HCT116 (cell line): ENCODE measurements around the gene MYO7A. TPM values are rescaled to one million over a fixed set of nuclear protein-coding genes. Genes with fewer than 3 reads are reported as not detected.

ENCODE experiments used
- ATAC-seq: fragments of 200-7000 bp; cut with Tn5 transposase; 2 replicates; pipeline ENCODE4 v1.9.1; 2020; ENCODE audit warnings: mild to moderate bottlenecking, moderate library complexity
- BruUV-seq: library from RNA; stranded (reverse); fragments of 400-500 nt; replicated peaks from 2 replicates; lab custom pipeline; 2021; lab: Mats Ljungman, UMichigan
- CTCF ChIA-PET: fragments of 300-600 bp; sonication (Branson Sonifier 250); formaldehyde crosslinking; loops from one replicate; lab custom pipeline; 2021; ENCODE audit warnings: antibody characterized with exemption; lab: Charles Lee
- POLR2A ChIA-PET: fragments of 300-600, 350-600 bp; sonication (Branson Sonifier 250); formaldehyde crosslinking; loops from one replicate; lab custom pipeline; 2021; ENCODE audit warnings: antibody characterized with exemption; lab: Charles Lee
- RAD21 ChIA-PET, 2 experiments: fragments of 300-600 bp; sonication (Branson Sonifier 250); formaldehyde crosslinking; loops; one replicate each; lab custom pipeline; 2023; ENCODE audit warnings: low total read pairs in 2 of 2; ENCODE audit not compliant: uncharacterized antibody in 2 of 2, unreplicated experiment in 2 of 2, low non-redundant PET in 1 of 2; lab: Charles Lee
- DNase-seq: peaks from one replicate; pipeline ENCODE4 v3.0.0-alpha.2; 2010; ENCODE audit warnings: low read depth, low spot score
- H2AFZ ChIP-seq: fragments of 200-600 bp; shearing (Covaris generic), sonication (generic); 2 replicates; pipeline ENCODE4 v1.6.1; 2017; ENCODE audit warnings: low read depth, mixed run types, mixed read lengths, antibody characterized with exemption, low read length; ENCODE audit not compliant: poor library complexity, severe bottlenecking
- H3K27ac ChIP-seq: 2 replicates; pipeline ENCODE4 v1.5.1; 2012; ENCODE audit warnings: low read depth, low read length
- H3K27me3 ChIP-seq: fragments of 200-600 bp; sonication (generic); 2 replicates; pipeline ENCODE4 v1.6.1; 2016; ENCODE audit warnings: mixed run types, low read length, mixed read lengths; ENCODE audit not compliant: insufficient read depth
- H3K36me3 ChIP-seq, 2 experiments: fragments of 200-500 bp in 1 of 2; fragments of 200-600 bp in 1 of 2; sonication (Bioruptor generic) in 1 of 2; sonication (generic) in 1 of 2; 2 replicates each; pipeline versions ENCODE4 v1.5.1 to v1.6.1; 2014 to 2016; ENCODE audit warnings: low read length in 2 of 2, inconsistent platforms in 1 of 2, mixed read lengths in 1 of 2, mixed run types in 1 of 2; ENCODE audit not compliant: insufficient read depth in 2 of 2, control insufficient read depth in 1 of 2
- H3K4me1 ChIP-seq, 2 experiments: fragments of 200-600 bp in 1 of 2; sonication (generic) in 1 of 2; 2 replicates each; pipeline versions ENCODE4 v1.5.1 to v1.6.1; 2012 to 2017; ENCODE audit warnings: low read length in 2 of 2, inconsistent platforms in 1 of 2, mild to moderate bottlenecking in 1 of 2, mixed read lengths in 1 of 2, mixed run types in 1 of 2, moderate library complexity in 1 of 2; ENCODE audit not compliant: insufficient read depth in 2 of 2, control insufficient read depth in 1 of 2
- H3K4me2 ChIP-seq: fragments of 200-600 bp; sonication (generic); 2 replicates; pipeline ENCODE4 v1.6.1; 2017; ENCODE audit warnings: mixed run types, low read length, mixed read lengths
- H3K4me3 ChIP-seq, 2 experiments: fragments of 200-600 bp in 1 of 2; sonication (generic) in 1 of 2; replicated peaks in 1 of 2; 2 replicates each; pipeline ENCODE4 v1.5.1; 2011 to 2016; ENCODE audit warnings: low read length in 2 of 2, control low read depth in 1 of 2, low read depth in 1 of 2, mild to moderate bottlenecking in 1 of 2, mixed read lengths in 1 of 2, mixed run types in 1 of 2
- H3K79me2 ChIP-seq: fragments of 200-600 bp; sonication (generic); 2 replicates; pipeline ENCODE4 v1.6.1; 2017; ENCODE audit warnings: mild to moderate bottlenecking, mixed run types, low read length, moderate library complexity, mixed read lengths; ENCODE audit not compliant: insufficient read depth
- H3K9ac ChIP-seq: fragments of 200-600 bp; sonication (generic); 2 replicates; pipeline ENCODE4 v1.6.1; 2016; ENCODE audit warnings: low read length, mixed read lengths
- H3K9me2 ChIP-seq: fragments of 200-600 bp; sonication (generic), shearing (Covaris generic); 2 replicates; pipeline ENCODE4 v1.6.1; 2017; ENCODE audit warnings: mixed run types, mild to moderate bottlenecking, moderate library complexity; ENCODE audit not compliant: insufficient read depth
- H3K9me3 ChIP-seq, 2 experiments: fragments of 200-500 bp in 1 of 2; fragments of 200-600 bp in 1 of 2; sonication (Bioruptor generic) in 1 of 2; sonication (generic) in 1 of 2; 2 replicates each; pipeline ENCODE4 v1.6.1; 2014 to 2017; ENCODE audit warnings: low read length in 2 of 2, mixed read lengths in 2 of 2, inconsistent platforms in 1 of 2, low read depth in 1 of 2, mild to moderate bottlenecking in 1 of 2, mixed run types in 1 of 2, moderate library complexity in 1 of 2; ENCODE audit not compliant: control insufficient read depth in 1 of 2, insufficient read depth in 1 of 2
- H4K20me1 ChIP-seq: fragments of 200-600 bp; sonication (generic), shearing (Covaris generic); 2 replicates; pipeline ENCODE4 v1.6.1; 2017; ENCODE audit warnings: mixed run types, mild to moderate bottlenecking, moderate library complexity; ENCODE audit not compliant: insufficient read depth
- CBX3 ChIP-seq: IDR thresholded peaks from 2 replicates; pipeline ENCODE4 v1.6.1; 2012; ENCODE audit warnings: low read depth
- CEBPB ChIP-seq: IDR thresholded peaks from 2 replicates; pipeline ENCODE4 v1.6.1; 2012; ENCODE audit warnings: low read depth
- EGR1 ChIP-seq: IDR thresholded peaks from 2 replicates; pipeline ENCODE4 v1.6.1; 2012; ENCODE audit warnings: low read depth
- ELF1 ChIP-seq: IDR thresholded peaks from 2 replicates; pipeline ENCODE4 v1.6.1; 2012; ENCODE audit warnings: low read depth, borderline replicate concordance
- EZH2phosphoT487 ChIP-seq: fragments of 200-600 bp; IDR thresholded peaks from 2 replicates; pipeline ENCODE4 v1.6.1; 2018; ENCODE audit warnings: antibody characterized with exemption, borderline replicate concordance
- FOSL1 ChIP-seq: IDR thresholded peaks from 2 replicates; pipeline ENCODE4 v1.6.1; 2012; ENCODE audit warnings: low read depth
- MAX ChIP-seq: IDR thresholded peaks from 2 replicates; pipeline ENCODE4 v1.6.1; 2012
- POLR2A ChIP-seq: IDR thresholded peaks from 2 replicates; pipeline ENCODE4 v1.7.0; 2011; ENCODE audit warnings: borderline replicate concordance; ENCODE audit not compliant: insufficient read depth, insufficient read length; ENCODE audit errors: extremely low read depth
- RAD21 ChIP-seq: IDR thresholded peaks from 2 replicates; pipeline ENCODE4 v1.6.1; 2012; ENCODE audit warnings: low read depth, mild to moderate bottlenecking
- SIN3A ChIP-seq: IDR thresholded peaks from 2 replicates; pipeline ENCODE4 v1.6.1; 2012; ENCODE audit warnings: low read depth
- SP1 ChIP-seq: IDR thresholded peaks from 2 replicates; pipeline ENCODE4 v1.6.1; 2012; ENCODE audit warnings: low read depth
- SRF ChIP-seq: IDR thresholded peaks from 2 replicates; pipeline ENCODE4 v1.6.1; 2012; ENCODE audit warnings: low read depth
- TCF7L2 ChIP-seq: IDR thresholded peaks from 2 replicates; pipeline ENCODE4 v1.7.0; 2011; ENCODE audit warnings: borderline replicate concordance, inconsistent platforms; ENCODE audit not compliant: insufficient read depth, insufficient read length; ENCODE audit errors: extremely low read depth
- ZNF274 ChIP-seq: fragments of 200-500 bp; sonication (Bioruptor generic); IDR thresholded peaks from 2 replicates; pipeline ENCODE4 v1.6.1; 2014; ENCODE audit warnings: mild to moderate bottlenecking, low read depth, low read length, inconsistent platforms
- intact Hi-C: fragments of 100-400 bp; cut with micrococcal nuclease; formaldehyde crosslinking; loops from 2 replicates; pipeline ENCODE4 v1.10.0; 2022
- total RNA-seq: library from RNA; stranded (reverse); gene quantifications from one replicate; pipeline ENCODE4 v1.2.1, GENCODE V29; 2021; ENCODE audit not compliant: unreplicated experiment
- TF ChIP-seq, protein P1 (sequence below): IDR thresholded peaks from 2 replicates; pipeline ENCODE4 v1.6.1; 2012; ENCODE audit warnings: low read depth
- TF ChIP-seq, protein P2 (sequence below), 3 experiments: fragments of 200-600 bp in 1 of 3; sonication (generic) in 1 of 3; IDR thresholded peaks in 2 of 3; conservative IDR thresholded peaks in 1 of 3; 2 replicates each; pipeline ENCODE4 v1.5.1; 2012 to 2017; ENCODE audit warnings: low read depth in 2 of 3, low read length in 2 of 3, antibody characterized with exemption in 1 of 3, borderline replicate concordance in 1 of 3, control low read depth in 1 of 3, mild to moderate bottlenecking in 1 of 3, mixed read lengths in 1 of 3, mixed run types in 1 of 3, moderate library complexity in 1 of 3; ENCODE audit not compliant: insufficient read depth in 1 of 3
- TF ChIP-seq, protein P3 (sequence below): IDR thresholded peaks from 2 replicates; pipeline ENCODE4 v1.6.1; 2011; ENCODE audit warnings: mild to moderate bottlenecking, low read length, moderate library complexity; ENCODE audit not compliant: insufficient replicate concordance; ENCODE audit errors: extremely low read depth
- TF ChIP-seq, protein P4 (sequence below): IDR thresholded peaks from 2 replicates; pipeline ENCODE4 v1.6.1; 2012

MYO7A gene
- total RNA-seq, 1 experiment from 2014 or later, result 1.8 TPM

DNA sequence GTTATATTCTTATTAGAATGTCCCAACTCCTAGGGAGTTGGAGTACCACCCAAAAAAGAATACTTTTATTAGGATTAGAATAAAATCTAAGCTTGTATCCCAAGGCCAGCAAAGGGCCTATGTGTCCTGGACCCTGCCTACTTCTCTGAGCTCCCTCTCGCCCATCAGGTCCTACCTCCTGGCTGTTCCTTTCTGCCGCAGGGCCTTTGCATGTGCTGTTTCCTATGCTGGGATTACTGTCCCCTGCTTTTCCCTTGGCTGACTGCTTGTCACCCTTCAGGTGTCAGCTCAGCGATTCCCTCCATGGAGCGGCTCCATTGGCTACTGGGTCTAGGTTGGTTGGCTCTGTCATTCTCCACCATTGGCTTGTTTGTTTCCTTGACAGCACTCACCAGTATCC, 13.4 kb downstream of the MYO7A start:
- Histone ChIP-seq H3K36me3 (no peaks in the 10 kb centered on the region), H3K27me3 (no peaks in the 10 kb centered on the region), H3K4me2 (no peak overlapping the region), H3K79me2 (no peaks in the 10 kb centered on the region), H3K4me1 (peaks cover 0 to 5% of the 10 kb centered on the region in 2 experiments; a peak in 1 of 4 replicates), H2AFZ (no peak overlapping the region), H3K27ac (no peak overlapping the region), H3K9ac (no peak overlapping the region)
- ATAC-seq (no peak), DNase-seq (no peak)
- ChIA-PET RAD21 (no interaction called here), POLR2A (no interaction called here)
- no TSS peak for BruUV-seq
- TF ChIP-seq MAX (no peak), EZH2phosphoT487 (no peak), ELF1 (no peak), FOSL1 (no peak), SIN3A (no peak), EGR1 (no peak), CBX3 (no peak), SRF (no peak), TCF7L2 (no peak), POLR2A (no peak), RAD21 (no peak), ZNF274 (no peak), SP1 (no peak), CEBPB (no peak)
- TF ChIP-seq, protein P1, sequence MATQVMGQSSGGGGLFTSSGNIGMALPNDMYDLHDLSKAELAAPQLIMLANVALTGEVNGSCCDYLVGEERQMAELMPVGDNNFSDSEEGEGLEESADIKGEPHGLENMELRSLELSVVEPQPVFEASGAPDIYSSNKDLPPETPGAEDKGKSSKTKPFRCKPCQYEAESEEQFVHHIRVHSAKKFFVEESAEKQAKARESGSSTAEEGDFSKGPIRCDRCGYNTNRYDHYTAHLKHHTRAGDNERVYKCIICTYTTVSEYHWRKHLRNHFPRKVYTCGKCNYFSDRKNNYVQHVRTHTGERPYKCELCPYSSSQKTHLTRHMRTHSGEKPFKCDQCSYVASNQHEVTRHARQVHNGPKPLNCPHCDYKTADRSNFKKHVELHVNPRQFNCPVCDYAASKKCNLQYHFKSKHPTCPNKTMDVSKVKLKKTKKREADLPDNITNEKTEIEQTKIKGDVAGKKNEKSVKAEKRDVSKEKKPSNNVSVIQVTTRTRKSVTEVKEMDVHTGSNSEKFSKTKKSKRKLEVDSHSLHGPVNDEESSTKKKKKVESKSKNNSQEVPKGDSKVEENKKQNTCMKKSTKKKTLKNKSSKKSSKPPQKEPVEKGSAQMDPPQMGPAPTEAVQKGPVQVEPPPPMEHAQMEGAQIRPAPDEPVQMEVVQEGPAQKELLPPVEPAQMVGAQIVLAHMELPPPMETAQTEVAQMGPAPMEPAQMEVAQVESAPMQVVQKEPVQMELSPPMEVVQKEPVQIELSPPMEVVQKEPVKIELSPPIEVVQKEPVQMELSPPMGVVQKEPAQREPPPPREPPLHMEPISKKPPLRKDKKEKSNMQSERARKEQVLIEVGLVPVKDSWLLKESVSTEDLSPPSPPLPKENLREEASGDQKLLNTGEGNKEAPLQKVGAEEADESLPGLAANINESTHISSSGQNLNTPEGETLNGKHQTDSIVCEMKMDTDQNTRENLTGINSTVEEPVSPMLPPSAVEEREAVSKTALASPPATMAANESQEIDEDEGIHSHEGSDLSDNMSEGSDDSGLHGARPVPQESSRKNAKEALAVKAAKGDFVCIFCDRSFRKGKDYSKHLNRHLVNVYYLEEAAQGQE, result no peak
- TF ChIP-seq, protein P2, sequence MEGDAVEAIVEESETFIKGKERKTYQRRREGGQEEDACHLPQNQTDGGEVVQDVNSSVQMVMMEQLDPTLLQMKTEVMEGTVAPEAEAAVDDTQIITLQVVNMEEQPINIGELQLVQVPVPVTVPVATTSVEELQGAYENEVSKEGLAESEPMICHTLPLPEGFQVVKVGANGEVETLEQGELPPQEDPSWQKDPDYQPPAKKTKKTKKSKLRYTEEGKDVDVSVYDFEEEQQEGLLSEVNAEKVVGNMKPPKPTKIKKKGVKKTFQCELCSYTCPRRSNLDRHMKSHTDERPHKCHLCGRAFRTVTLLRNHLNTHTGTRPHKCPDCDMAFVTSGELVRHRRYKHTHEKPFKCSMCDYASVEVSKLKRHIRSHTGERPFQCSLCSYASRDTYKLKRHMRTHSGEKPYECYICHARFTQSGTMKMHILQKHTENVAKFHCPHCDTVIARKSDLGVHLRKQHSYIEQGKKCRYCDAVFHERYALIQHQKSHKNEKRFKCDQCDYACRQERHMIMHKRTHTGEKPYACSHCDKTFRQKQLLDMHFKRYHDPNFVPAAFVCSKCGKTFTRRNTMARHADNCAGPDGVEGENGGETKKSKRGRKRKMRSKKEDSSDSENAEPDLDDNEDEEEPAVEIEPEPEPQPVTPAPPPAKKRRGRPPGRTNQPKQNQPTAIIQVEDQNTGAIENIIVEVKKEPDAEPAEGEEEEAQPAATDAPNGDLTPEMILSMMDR (IDR thresholded peaks at IDR 0.05 in 2 of 3, conservative IDR thresholded peaks at IDR 0.05 in 1 of 3; ENCODE audit: borderline replicate concordance in 1 of 3, insufficient read depth in 1 of 3, low read depth in 2 of 3, low read length in 2 of 3), result no peak
- TF ChIP-seq, protein P3, sequence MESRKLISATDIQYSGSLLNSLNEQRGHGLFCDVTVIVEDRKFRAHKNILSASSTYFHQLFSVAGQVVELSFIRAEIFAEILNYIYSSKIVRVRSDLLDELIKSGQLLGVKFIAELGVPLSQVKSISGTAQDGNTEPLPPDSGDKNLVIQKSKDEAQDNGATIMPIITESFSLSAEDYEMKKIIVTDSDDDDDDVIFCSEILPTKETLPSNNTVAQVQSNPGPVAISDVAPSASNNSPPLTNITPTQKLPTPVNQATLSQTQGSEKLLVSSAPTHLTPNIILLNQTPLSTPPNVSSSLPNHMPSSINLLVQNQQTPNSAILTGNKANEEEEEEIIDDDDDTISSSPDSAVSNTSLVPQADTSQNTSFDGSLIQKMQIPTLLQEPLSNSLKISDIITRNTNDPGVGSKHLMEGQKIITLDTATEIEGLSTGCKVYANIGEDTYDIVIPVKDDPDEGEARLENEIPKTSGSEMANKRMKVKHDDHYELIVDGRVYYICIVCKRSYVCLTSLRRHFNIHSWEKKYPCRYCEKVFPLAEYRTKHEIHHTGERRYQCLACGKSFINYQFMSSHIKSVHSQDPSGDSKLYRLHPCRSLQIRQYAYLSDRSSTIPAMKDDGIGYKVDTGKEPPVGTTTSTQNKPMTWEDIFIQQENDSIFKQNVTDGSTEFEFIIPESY, result no peak
- TF ChIP-seq, protein P4, sequence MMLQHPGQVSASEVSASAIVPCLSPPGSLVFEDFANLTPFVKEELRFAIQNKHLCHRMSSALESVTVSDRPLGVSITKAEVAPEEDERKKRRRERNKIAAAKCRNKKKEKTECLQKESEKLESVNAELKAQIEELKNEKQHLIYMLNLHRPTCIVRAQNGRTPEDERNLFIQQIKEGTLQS, result no peak
- TF ChIP-seq, all 23 proteins: peak for 0
- intact Hi-C loops, result no loop called here
- Histone ChIP-seq H4K20me1 (no peaks in the 10 kb centered on the region), H3K9me3 (no peaks in the 10 kb centered on the region), H3K9me2 (no peaks in the 10 kb centered on the region), H3K4me3 (no peak overlapping the region)
- CTCF ChIA-PET, result interaction anchor here (3.3 kb wide), 1 partner anchor 14 kb away, joined by 15 read pairs; the partner anchor contains the start of gene MYO7A
